Natural killer cell treated with Interleukin-12 subunit alpha and Interleukin-12 subunit beta and Interleukin-15 and Interleukin-18, amount 100 ng/mL, for 72 hours (primary cell): ENCODE results near the gene C19orf44. TPM values are rescaled to one million over a fixed set of nuclear protein-coding genes. Genes with fewer than 3 reads are reported as not detected.
"Not testable (repeated sequence)": the region's sequence is repeated elsewhere in the genome, so short reads cannot be mapped to it uniquely, and the experiment has no call there.

Experiments used
- ATAC-seq, 2 donors: fragments of 150-1000 bp; cut with Tn5 transposase in 1 of 2; sonication (Bioruptor Pico), chemical (Tn5 transposase) in 1 of 2; 2 replicates each; pipeline ENCODE4 v1.10.0; 2021
- DNase-seq: peaks from one replicate; pipeline ENCODE4 v3.0.0; 2022; ENCODE audit warnings: low spot score
- H3K27ac Mint-ChIP-seq, 2 donors: 1 replicate in 1 of 2; 2 replicates in 1 of 2; pipeline ENCODE4 v1.8.0; 2022; ENCODE audit warnings: mixed read lengths in 2 of 2, mild to moderate bottlenecking in 1 of 2, moderate library complexity in 1 of 2
- H3K27me3 Mint-ChIP-seq, 2 donors: 1 replicate in 1 of 2; 2 replicates in 1 of 2; pipeline ENCODE4 v1.8.0; 2022; ENCODE audit warnings: mixed read lengths in 2 of 2
- H3K36me3 Mint-ChIP-seq: one replicate; pipeline ENCODE4 v1.8.0; 2022; ENCODE audit warnings: mixed read lengths
- H3K4me1 Mint-ChIP-seq, 2 donors: 1 replicate in 1 of 2; 2 replicates in 1 of 2; pipeline ENCODE4 v1.8.0; 2022; ENCODE audit warnings: low read depth in 2 of 2, mixed read lengths in 2 of 2, mild to moderate bottlenecking in 1 of 2
- H3K4me3 Mint-ChIP-seq: one replicate; pipeline ENCODE4 v1.8.0; 2022; ENCODE audit warnings: mixed read lengths
- H3K9me3 Mint-ChIP-seq: 2 replicates; pipeline ENCODE4 v1.8.0; 2022; ENCODE audit warnings: mixed read lengths
- total RNA-seq, 2 donors: library from RNA; stranded (reverse); gene quantifications; one replicate each; pipeline ENCODE4 v1.2.3, GENCODE V29; 2022

The C19orf44 gene
- total RNA-seq, 2 donors from 2014 or later = 3.3 to 7.5 TPM

DNA sequence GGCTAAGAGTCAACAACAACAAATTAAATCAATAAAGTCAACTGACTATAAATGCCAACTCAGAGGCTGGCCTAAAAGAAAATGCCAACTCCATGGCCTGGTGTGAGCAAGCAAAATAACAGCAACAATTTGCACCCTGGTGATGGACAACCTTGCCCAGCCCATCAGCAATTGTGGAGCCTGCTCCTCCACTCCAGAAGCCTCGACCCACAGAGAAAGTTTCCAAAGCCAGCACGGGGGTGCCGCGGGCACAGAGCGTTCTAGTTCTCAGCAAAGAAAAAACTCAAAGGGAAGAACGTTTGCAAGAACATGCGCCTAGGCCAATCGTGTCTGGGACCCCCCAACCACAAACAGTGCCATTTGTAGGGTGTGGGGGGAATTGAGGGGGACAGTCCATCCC, 35.7 kb upstream of the C19orf44 start:
- no peak for DNase-seq
- no peaks in the 10 kb centered on the region for H3K9me3 Mint-ChIP-seq
- peak overlapping the region in 1 of 2 donors; percentile 56 for H3K27ac Mint-ChIP-seq
- no peak overlapping the region for H3K4me3 Mint-ChIP-seq
- peaks cover 65 to 72% of the 10 kb centered on the region in 2 donors for H3K4me1 Mint-ChIP-seq
- H3K36me3 Mint-ChIP-seq = no peaks in the 10 kb centered on the region
- no peaks in the 10 kb centered on the region for H3K27me3 Mint-ChIP-seq
- ATAC-seq = no peak

DNA sequence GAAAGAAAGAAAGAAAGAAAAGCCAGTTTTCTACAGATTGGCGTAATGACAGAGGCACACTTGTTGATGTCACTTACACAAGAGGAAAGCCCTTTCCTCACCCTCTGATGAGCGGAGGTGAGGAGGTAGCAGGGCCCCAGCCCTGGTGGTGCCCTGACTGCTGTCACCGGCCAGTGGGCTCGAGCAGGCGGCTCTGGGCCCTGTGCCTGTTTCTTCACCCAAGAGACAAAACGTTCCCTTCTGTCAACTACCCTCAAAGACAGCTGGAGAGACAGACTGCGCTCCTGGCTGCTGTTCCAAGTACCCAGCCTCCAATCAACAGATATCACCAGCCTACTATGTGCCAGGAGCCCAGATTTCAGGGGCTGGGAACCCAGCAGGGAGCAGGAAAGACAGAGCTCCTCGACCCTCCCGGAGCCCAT, 34.6 kb upstream of the C19orf44 start:
- H3K9me3 Mint-ChIP-seq = no peaks in the 10 kb centered on the region
- H3K27me3 Mint-ChIP-seq = no peaks in the 10 kb centered on the region
- H3K4me3 Mint-ChIP-seq = no peak overlapping the region
- no peak for DNase-seq
- ATAC-seq = peak in 1 of 2 donors; percentile 63
- H3K36me3 Mint-ChIP-seq = no peaks in the 10 kb centered on the region
- H3K4me1 Mint-ChIP-seq = peaks cover 63 to 67% of the 10 kb centered on the region in 2 donors
- peak overlapping the region; percentile 44 to 56 for H3K27ac Mint-ChIP-seq

DNA sequence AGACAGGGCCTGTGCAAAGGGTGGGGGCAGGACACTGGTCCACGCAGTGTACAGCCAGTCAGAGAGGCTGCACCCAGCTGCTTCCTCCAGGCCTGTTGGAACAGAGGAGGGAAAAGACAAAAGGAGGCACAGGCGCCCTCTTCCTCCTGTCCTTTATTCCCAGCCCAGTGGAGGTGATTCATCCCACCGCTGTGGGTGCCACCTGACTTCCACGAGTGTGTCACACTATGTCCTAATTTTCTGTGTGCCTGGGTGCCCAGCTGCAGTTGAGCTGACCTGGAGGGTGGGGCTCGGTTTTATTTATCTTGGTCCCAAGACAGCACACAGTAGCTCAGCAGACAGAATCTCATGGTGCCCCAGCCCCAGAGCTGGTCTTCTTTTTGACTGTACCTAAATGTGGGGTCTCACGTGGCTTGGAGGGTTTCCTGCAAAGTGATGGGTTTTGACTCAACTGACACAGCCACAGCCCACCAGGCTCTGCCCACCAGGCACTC, 33.4 kb upstream of the C19orf44 start:
- H3K4me3 Mint-ChIP-seq = peak overlapping the region; percentile 64
- H3K36me3 Mint-ChIP-seq = no peaks in the 10 kb centered on the region
- H3K27ac Mint-ChIP-seq = peak overlapping the region; percentile 56 to 72
- no peaks in the 10 kb centered on the region for H3K27me3 Mint-ChIP-seq
- DNase-seq (no peak), ATAC-seq (peak; percentile 68 to 82)
- H3K4me1 Mint-ChIP-seq = peaks cover 61 to 66% of the 10 kb centered on the region in 2 donors
- H3K9me3 Mint-ChIP-seq = no peaks in the 10 kb centered on the region

DNA sequence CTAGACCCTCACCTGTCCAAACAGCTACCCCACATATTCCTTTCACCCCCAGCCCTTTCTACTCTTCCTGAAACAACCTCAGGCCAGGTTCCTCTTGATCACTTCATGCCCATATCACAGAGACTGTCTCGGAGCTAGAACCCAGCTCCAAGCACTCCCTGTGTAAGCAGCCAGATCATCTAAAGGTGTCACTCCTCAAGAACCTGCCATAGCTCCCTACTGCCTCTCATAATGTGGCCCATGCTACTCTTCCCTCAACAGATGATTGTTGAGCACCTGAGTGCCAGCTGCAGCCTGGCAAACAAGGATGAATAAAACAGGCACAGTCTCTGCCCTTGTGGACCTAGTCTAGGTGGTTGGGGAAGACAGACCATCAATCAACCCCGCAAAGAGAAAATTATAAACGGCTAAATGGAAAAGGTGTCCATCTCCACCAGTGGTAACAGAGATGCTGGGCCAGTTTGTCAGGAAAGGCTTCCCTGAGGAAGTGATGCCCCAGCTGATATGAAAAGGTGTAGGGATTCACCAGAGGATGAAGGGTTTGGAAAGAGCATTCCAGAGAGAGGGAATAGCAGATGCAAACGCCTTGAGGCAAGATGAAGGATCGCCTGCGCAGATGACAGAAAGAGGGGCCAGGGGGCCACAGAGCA, 32.7 kb upstream of the C19orf44 start:
- H3K4me1 Mint-ChIP-seq = peaks cover 59 to 66% of the 10 kb centered on the region in 2 donors
- no peaks in the 10 kb centered on the region for H3K27me3 Mint-ChIP-seq
- ATAC-seq = no peak
- no peaks in the 10 kb centered on the region for H3K9me3 Mint-ChIP-seq
- H3K4me3 Mint-ChIP-seq = peak overlapping the region; percentile 64
- no peak for DNase-seq
- H3K27ac Mint-ChIP-seq = peak overlapping the region; percentile 56 to 72
- H3K36me3 Mint-ChIP-seq = no peaks in the 10 kb centered on the region

- Mint-ChIP-seq H3K27ac (peak overlapping the region; percentile 72 to 73), H3K4me1 (peaks cover 60 to 66% of the 10 kb centered on the region in 2 donors)
These were observed 32.1 kb upstream of the C19orf44 start for GRCh38 chr19:16463991-16464575.

GRCh38 chr19:16465239-16465638, 31.0 kb upstream of the C19orf44 start:
- H3K4me1 Mint-ChIP-seq = peaks cover 60 to 67% of the 10 kb centered on the region in 2 donors
- H3K4me3 Mint-ChIP-seq = no peak overlapping the region
- no peaks in the 10 kb centered on the region for H3K36me3 Mint-ChIP-seq
- DNase-seq (no peak), ATAC-seq (no peak)
- peak overlapping the region in 1 of 2 donors; percentile 41 for H3K27ac Mint-ChIP-seq
- no peaks in the 10 kb centered on the region for H3K27me3 Mint-ChIP-seq
- no peaks in the 10 kb centered on the region for H3K9me3 Mint-ChIP-seq

More at GRCh38 chr19:16463991-16464575, 32.1 kb upstream of the C19orf44 start:
- Mint-ChIP-seq H3K27me3 (no peaks in the 10 kb centered on the region), H3K36me3 (no peaks in the 10 kb centered on the region), H3K9me3 (no peaks in the 10 kb centered on the region), H3K4me3 (peak overlapping the region; percentile 64)
- ATAC-seq (no peak), DNase-seq (no peak)

DNA sequence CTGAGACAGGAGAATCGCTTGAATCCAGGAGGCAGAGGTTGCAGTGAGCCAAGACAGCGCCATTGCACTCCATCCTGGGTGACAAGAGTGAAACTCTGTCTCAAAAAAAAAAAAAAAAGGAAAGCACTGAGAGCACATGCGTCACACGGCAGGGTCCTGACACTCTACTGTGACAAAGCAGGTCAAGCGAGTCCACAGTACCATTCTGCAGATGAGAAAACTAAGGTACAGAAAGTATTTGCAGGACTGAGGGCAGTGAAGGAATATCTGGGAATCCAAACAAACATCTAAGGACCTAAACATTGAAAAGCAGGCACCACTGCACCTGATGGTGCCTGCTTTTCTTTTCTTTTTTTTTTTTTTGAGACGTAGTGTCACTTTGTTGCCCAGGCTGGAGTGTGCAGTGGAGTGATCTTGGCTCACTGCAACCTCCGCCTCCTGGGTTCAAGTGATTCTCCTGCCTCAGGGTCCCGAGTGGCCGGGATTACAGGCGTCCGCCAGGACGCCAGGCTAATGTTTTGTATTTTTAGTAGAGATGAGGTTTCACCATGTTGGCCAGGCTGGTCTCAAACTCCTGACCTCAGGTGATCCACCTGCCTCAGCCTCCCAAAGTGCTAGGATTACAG, 29.3 kb upstream of the C19orf44 start:
- H3K4me1 Mint-ChIP-seq = peaks cover 61 to 70% of the 10 kb centered on the region in 2 donors

DNA sequence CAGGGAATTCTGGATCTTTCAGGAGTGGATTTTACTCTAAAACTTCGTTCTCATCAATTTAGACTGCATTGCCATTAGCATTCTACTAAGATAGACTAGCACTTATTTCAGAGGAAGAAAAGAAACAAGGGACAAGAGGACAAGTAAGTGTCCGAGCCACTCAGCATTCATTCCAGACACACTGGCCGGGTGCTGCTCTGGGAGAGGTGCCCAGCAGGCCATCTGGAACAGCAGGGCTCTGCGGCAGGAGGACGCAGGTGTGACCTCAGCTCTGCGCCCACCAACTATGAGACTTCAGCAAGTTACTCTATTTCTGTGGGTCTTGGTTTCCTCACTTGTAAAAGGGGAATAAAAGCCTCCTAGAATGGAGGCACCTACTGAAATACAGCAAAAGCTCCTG, 28.6 kb upstream of the C19orf44 start:
- DNase-seq (no peak), ATAC-seq (no peak)
- Mint-ChIP-seq H3K36me3 (no peaks in the 10 kb centered on the region), H3K27me3 (no peaks in the 10 kb centered on the region), H3K9me3 (no peaks in the 10 kb centered on the region), H3K4me3 (no peak overlapping the region), H3K4me1 (peaks cover 58 to 64% of the 10 kb centered on the region in 2 donors), H3K27ac (peak overlapping the region; percentile 73 to 75)

More for the DNA sequence above, 29.3 kb upstream of the C19orf44 start:
- DNase-seq, H3K27me3 Mint-ChIP-seq, ATAC-seq, H3K9me3 Mint-ChIP-seq, H3K4me3 Mint-ChIP-seq, H3K36me3 Mint-ChIP-seq: not testable (repeated sequence)
- peak overlapping the region; percentile 73 to 75 for H3K27ac Mint-ChIP-seq

DNA sequence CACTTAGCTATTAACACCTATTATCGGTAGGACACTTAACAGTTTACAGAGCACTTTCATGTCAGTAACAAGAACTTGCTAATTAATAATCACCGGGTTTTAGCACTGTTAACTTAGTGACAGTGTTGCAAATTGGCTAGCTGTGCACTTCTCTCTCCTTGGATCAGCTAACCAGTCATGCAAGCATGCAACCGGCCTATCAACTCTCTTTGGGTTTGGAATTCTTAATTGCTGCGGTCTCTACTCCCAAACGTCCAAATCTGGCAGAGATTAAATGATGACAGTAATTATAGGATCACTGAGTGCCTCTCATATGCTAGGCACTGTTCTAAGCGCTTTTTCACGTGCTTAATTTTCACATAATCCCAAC, 25.7 kb upstream of the C19orf44 start:
- no peaks in the 10 kb centered on the region for H3K36me3 Mint-ChIP-seq
- H3K4me3 Mint-ChIP-seq = peak overlapping the region; percentile 82
- ATAC-seq (no peak), DNase-seq (no peak)
- H3K27me3 Mint-ChIP-seq = no peaks in the 10 kb centered on the region
- peak overlapping the region; percentile 9 to 76 for H3K27ac Mint-ChIP-seq
- no peaks in the 10 kb centered on the region for H3K9me3 Mint-ChIP-seq
- H3K4me1 Mint-ChIP-seq = peaks cover 42 to 46% of the 10 kb centered on the region in 2 donors

GRCh38 chr19:16470911-16471811, 25.0 kb upstream of the C19orf44 start:
- H3K36me3 Mint-ChIP-seq = no peaks in the 10 kb centered on the region
- H3K27ac Mint-ChIP-seq = peak overlapping the region; percentile 9 to 76
- ATAC-seq = peak; percentile 24 to 56
- H3K4me1 Mint-ChIP-seq = peaks cover 38 to 45% of the 10 kb centered on the region in 2 donors
- DNase-seq = no peak
- H3K4me3 Mint-ChIP-seq = peak overlapping the region; percentile 82
- H3K27me3 Mint-ChIP-seq = no peaks in the 10 kb centered on the region
- H3K9me3 Mint-ChIP-seq = no peaks in the 10 kb centered on the region

- peak overlapping the region in 1 of 2 donors; percentile 53 for H3K27ac Mint-ChIP-seq
- H3K9me3 Mint-ChIP-seq = not testable (repeated sequence)
These were observed 23.7 kb upstream of the C19orf44 start for GRCh38 chr19:16472559-16472899.

DNA sequence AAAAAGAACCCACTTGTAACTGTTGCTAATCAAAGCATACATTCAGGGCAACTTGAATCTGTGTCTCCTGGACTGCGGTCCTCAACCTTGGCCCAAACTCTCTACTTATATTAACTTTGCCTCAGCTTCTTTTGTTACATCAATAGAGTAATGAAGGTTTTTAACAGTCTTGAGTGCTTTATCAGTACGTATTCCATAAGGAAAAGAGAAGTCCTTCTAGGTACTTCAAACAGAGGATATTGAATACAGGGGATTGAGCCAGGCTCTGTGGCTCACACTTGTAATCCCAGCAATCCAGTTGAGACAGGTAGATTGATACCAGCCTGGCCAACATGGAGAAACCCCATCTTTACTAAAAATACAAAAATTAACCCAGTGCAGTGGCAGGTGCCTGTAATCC, 23.2 kb upstream of the C19orf44 start:
- H3K9me3 Mint-ChIP-seq = no peaks in the 10 kb centered on the region
- H3K36me3 Mint-ChIP-seq = no peaks in the 10 kb centered on the region
- DNase-seq = no peak
- no peaks in the 10 kb centered on the region for H3K27me3 Mint-ChIP-seq
- H3K27ac Mint-ChIP-seq = no peak overlapping the region
- no peak for ATAC-seq
- H3K4me3 Mint-ChIP-seq = peak overlapping the region; percentile 32
- peaks cover 29 to 32% of the 10 kb centered on the region in 2 donors for H3K4me1 Mint-ChIP-seq

More at GRCh38 chr19:16472559-16472899, 23.7 kb upstream of the C19orf44 start:
- H3K4me1 Mint-ChIP-seq = peaks cover 32 to 37% of the 10 kb centered on the region in 2 donors
- ATAC-seq, H3K36me3 Mint-ChIP-seq, DNase-seq, H3K27me3 Mint-ChIP-seq: not testable (repeated sequence)
- peak overlapping the region; percentile 78 for H3K4me3 Mint-ChIP-seq

- Mint-ChIP-seq H3K9me3 (no peaks in the 10 kb centered on the region), H3K4me3 (no peak overlapping the region), H3K4me1 (peaks cover 21 to 22% of the 10 kb centered on the region in 2 donors), H3K27ac (no peak overlapping the region), H3K27me3 (no peaks in the 10 kb centered on the region), H3K36me3 (no peaks in the 10 kb centered on the region)
- ATAC-seq = no peak
- no peak for DNase-seq
These were observed 22.3 kb upstream of the C19orf44 start for GRCh38 chr19:16473875-16474392.
